ENCODE results near the gene ZNF511. TPM values are rescaled to one million over a fixed set of nuclear protein-coding genes. Genes with fewer than 3 reads are reported as not detected.
"Not testable (repeated sequence)": the region's sequence is repeated elsewhere in the genome, so short reads cannot be mapped to it uniquely, and the experiment has no call there.

ZNF511 gene
- total RNA-seq, 1 experiment from 2014 or later = 44.7 TPM

DNA sequence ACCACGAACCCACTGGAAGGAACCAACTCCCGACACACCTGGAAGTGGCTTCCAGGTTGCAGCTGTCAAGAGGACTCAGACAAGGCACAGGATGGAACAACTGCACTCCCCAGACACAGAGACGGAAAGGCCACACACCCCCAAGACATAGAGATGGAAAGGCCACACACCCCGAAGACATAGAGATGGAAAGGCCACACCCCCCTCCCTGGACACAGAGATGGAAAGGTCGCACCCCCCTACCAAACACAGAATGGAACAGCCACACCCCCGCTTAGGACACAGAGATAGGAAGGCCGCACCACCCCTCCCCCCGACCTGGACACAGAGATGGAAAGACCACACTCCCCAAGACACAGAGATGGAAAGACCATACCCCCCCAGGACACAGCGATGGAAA lies 7.6 kb downstream of the ZNF511 start:
- TF ChIP-seq, protein P1, sequence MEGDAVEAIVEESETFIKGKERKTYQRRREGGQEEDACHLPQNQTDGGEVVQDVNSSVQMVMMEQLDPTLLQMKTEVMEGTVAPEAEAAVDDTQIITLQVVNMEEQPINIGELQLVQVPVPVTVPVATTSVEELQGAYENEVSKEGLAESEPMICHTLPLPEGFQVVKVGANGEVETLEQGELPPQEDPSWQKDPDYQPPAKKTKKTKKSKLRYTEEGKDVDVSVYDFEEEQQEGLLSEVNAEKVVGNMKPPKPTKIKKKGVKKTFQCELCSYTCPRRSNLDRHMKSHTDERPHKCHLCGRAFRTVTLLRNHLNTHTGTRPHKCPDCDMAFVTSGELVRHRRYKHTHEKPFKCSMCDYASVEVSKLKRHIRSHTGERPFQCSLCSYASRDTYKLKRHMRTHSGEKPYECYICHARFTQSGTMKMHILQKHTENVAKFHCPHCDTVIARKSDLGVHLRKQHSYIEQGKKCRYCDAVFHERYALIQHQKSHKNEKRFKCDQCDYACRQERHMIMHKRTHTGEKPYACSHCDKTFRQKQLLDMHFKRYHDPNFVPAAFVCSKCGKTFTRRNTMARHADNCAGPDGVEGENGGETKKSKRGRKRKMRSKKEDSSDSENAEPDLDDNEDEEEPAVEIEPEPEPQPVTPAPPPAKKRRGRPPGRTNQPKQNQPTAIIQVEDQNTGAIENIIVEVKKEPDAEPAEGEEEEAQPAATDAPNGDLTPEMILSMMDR (conservative IDR thresholded peaks at IDR 0.05) = no peak
- no peak for TF ChIP-seq EZH2 (IDR thresholded peaks at IDR 0.05; ENCODE audit: low read depth)
- ChIA-PET POLR2A (ENCODE audit: unreplicated experiment) (no interaction called here), CTCF (no interaction called here)
- Histone ChIP-seq H3F3A (ENCODE audit: insufficient read depth, low read depth) (no peaks in the 10 kb centered on the region), H3K27ac (no peak overlapping the region), H3K27me3 (ENCODE audit: insufficient read depth, low read depth) (no peaks in the 10 kb centered on the region), H3K9me2 (ENCODE audit: insufficient read depth) (no peaks in the 10 kb centered on the region), H3K4me1 (replicated peaks; ENCODE audit: insufficient read depth) (no peaks in the 10 kb centered on the region), H3K4me2 (no peak overlapping the region), H3K36me3 (ENCODE audit: low read depth) (no peaks in the 10 kb centered on the region), H3K79me2 (ENCODE audit: low read depth) (no peaks in the 10 kb centered on the region), H3K4me3 (no peak overlapping the region), H2AFZ (no peak overlapping the region), H4K20me1 (ENCODE audit: insufficient read depth) (no peaks in the 10 kb centered on the region), H3K9me3 (ENCODE audit: insufficient read depth, low read depth) (no peaks in the 10 kb centered on the region)
- BruUV-seq (replicated peaks) = no TSS peak
- DNase-seq = no peak
- intact Hi-C loops (cut with micrococcal nuclease; ENCODE audit: unreplicated experiment) = no loop called here

DNA sequence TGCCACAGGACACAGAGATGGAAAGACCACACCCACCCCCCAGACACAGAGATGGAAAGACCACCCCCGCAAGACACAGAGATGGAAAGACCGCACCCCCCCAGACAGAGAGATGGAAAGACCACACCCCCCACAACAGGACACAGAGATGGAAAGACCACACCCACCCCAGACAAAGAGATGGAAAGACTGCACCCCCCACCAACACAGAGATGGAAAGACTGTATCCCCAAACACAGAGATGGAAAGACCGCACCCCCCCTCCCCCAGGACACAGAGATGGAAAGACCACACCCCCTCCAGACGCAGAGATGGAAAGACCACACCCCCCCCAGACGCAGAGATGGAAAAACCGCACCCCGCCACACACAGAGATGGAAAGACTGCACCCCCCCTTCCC lies 8.0 kb downstream of the ZNF511 start:
- Histone ChIP-seq H3K9me2 (ENCODE audit: insufficient read depth) (no peaks in the 10 kb centered on the region), H3K36me3 (ENCODE audit: low read depth) (no peaks in the 10 kb centered on the region), H3K4me2 (no peak overlapping the region), H3K4me3 (no peak overlapping the region), H3K79me2 (ENCODE audit: low read depth) (no peaks in the 10 kb centered on the region), H2AFZ (no peak overlapping the region), H3K4me1 (replicated peaks; ENCODE audit: insufficient read depth) (no peaks in the 10 kb centered on the region), H4K20me1 (ENCODE audit: insufficient read depth) (no peaks in the 10 kb centered on the region), H3K27me3 (ENCODE audit: insufficient read depth, low read depth) (no peaks in the 10 kb centered on the region), H3K27ac (no peak overlapping the region), H3F3A (ENCODE audit: insufficient read depth, low read depth) (no peaks in the 10 kb centered on the region), H3K9me3 (ENCODE audit: insufficient read depth, low read depth) (no peaks in the 10 kb centered on the region)
- TF ChIP-seq, protein P1 (conservative IDR thresholded peaks at IDR 0.05) = no peak
- no peak for TF ChIP-seq EZH2 (IDR thresholded peaks at IDR 0.05; ENCODE audit: low read depth)
- BruUV-seq (replicated peaks) = no TSS peak
- no peak for DNase-seq
- intact Hi-C loops (cut with micrococcal nuclease; ENCODE audit: unreplicated experiment) = no loop called here
- CTCF ChIA-PET = no interaction called here
- POLR2A ChIA-PET (ENCODE audit: unreplicated experiment) = no interaction called here

DNA sequence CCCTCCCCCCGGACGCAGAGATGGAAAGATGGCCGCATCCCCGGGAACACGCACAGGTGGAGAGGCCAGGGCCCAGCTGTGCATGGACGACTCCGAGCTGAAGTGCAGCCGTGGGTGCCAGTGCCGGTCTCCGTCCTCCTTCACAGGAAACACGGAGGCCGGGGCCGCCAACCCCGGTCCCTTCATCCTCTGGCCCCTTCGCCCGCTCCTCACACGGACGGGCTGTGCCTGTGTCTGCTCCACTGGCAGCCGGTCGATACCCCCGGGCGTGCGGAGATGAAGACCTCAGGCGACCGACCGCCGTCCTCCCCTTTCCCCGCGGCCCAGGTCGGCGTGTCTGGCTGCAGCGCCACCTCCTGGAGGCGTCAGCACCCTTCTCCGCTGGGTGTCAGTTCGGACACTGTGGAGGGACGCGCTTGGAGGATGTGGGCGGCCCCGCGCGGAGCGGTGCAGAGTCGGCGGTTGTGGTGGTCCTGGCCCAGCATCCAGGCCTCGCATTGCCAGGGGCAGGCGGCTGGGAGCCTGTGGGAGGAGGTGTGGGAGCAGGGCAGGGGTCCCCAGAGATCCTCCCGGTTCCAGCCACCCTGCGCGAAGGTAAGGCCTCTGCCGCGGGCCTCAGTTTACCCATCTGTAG lies 9.9 kb downstream of the ZNF511 start:
- peak in 1 of 2 experiments; percentile 56 for DNase-seq
- H3K79me2 ChIP-seq (ENCODE audit: low read depth) = no peaks in the 10 kb centered on the region
- BruUV-seq (replicated peaks) = no TSS peak
- TF ChIP-seq, protein P1 (conservative IDR thresholded peaks at IDR 0.05) = peak; percentile 64
- no peak for TF ChIP-seq EZH2 (IDR thresholded peaks at IDR 0.05; ENCODE audit: low read depth)
- H4K20me1 ChIP-seq (ENCODE audit: insufficient read depth) = no peaks in the 10 kb centered on the region
- no peaks in the 10 kb centered on the region for H3K9me2 ChIP-seq (ENCODE audit: insufficient read depth)
- peak overlapping the region; percentile 58 for H3K4me2 ChIP-seq
- no peak overlapping the region for H2AFZ ChIP-seq
- no peaks in the 10 kb centered on the region for H3K27me3 ChIP-seq (ENCODE audit: insufficient read depth, low read depth)
- ChIA-PET CTCF (no interaction called here), POLR2A (ENCODE audit: unreplicated experiment) (interaction anchor here (0.6 kb wide), 1 partner anchor 303 kb away, joined by 3 read pairs; no protein-coding TSS in a partner anchor)
- no peak overlapping the region for H3K27ac ChIP-seq
- no peaks in the 10 kb centered on the region for H3K4me1 ChIP-seq (replicated peaks; ENCODE audit: insufficient read depth)
- H3K4me3 ChIP-seq = peak overlapping the region; percentile 26; the same call in 1 of the 2 replicates
- no peaks in the 10 kb centered on the region for H3K9me3 ChIP-seq (ENCODE audit: insufficient read depth, low read depth)
- H3F3A ChIP-seq (ENCODE audit: insufficient read depth, low read depth) = no peaks in the 10 kb centered on the region
- H3K36me3 ChIP-seq (ENCODE audit: low read depth) = no peaks in the 10 kb centered on the region
- intact Hi-C loops (cut with micrococcal nuclease; ENCODE audit: unreplicated experiment) = no loop called here

DNA sequence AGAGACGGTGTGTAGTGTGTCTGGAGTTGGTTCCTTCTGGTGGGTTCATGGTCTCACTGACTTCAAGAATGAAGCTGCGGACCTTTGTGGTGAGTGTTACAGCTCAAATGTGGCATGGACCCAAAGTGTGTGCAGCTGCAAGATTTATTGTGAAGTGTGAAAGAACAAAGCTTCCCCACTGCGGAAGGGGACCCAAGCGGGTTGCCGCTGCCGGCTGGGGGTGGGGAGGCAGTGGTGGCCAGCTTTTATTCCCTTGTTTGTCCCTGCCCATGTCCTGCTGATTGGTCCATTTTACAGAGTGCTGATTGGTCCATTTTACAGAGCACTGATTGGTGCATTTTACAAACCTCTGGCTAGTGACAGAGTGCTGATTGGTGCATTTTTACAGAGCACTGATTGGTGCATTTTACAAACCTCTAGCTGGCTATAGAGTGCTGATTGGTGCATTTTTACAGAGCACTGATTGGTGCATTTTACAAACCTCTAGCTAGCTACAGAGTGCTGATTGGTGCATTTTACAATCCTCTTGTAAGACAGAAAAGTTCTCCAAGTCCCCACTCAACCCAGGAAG lies 12.2 kb downstream of the ZNF511 start:
- H3K27ac ChIP-seq; BruUV-seq (replicated peaks); DNase-seq; H3K36me3 ChIP-seq (ENCODE audit: low read depth); H3K9me2 ChIP-seq (ENCODE audit: insufficient read depth); H3K4me1 ChIP-seq (replicated peaks; ENCODE audit: insufficient read depth); H3K9me3 ChIP-seq (ENCODE audit: insufficient read depth, low read depth); CTCF ChIA-PET; H2AFZ ChIP-seq; H3K27me3 ChIP-seq (ENCODE audit: insufficient read depth, low read depth); H3K4me2 ChIP-seq; H3K4me3 ChIP-seq; H3F3A ChIP-seq (ENCODE audit: insufficient read depth, low read depth); H4K20me1 ChIP-seq (ENCODE audit: insufficient read depth); POLR2A ChIA-PET (ENCODE audit: unreplicated experiment); H3K79me2 ChIP-seq (ENCODE audit: low read depth): not testable (repeated sequence)
- intact Hi-C loops (cut with micrococcal nuclease; ENCODE audit: unreplicated experiment) = loop anchor here (10.0 kb wide), 3 partner anchors 74 to 416 kb away; partner anchors contain the start of genes CYP2E1 and MTG1

DNA sequence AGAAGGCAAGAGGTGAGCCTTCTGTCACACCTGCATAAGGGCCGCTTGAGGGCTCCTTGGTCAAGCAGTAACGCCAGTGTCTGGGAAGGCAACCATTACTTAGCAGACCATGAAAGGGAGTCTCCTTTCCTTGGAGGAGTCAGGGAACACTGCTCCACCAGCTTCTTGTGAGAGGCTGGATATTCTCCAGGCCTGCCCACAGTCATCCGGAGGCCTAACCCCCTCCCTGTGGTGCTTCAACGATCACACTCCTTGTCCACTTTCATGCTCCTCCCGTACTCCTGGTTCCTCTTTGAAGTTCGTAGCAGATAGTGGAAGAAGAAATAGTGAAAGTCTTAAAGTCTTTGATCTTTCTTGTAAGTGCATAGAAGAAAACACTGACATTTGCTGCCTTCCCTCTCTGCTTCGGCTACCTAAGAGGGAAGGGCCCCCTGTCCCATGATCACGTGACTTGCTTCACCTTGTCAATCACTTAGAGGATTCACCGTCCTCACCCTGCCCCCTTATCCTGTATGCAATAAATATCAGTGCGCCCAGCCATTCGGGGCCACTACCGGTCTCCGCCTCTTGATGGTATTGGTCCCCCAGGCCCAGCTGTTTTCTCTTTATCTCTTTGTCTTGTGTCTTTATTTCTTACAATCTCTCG lies 13.5 kb downstream of the ZNF511 start:
- H3K9me3 ChIP-seq (ENCODE audit: insufficient read depth, low read depth); H3K4me1 ChIP-seq (replicated peaks; ENCODE audit: insufficient read depth); H3K4me3 ChIP-seq; POLR2A ChIA-PET (ENCODE audit: unreplicated experiment); H2AFZ ChIP-seq; H3K36me3 ChIP-seq (ENCODE audit: low read depth); H3K4me2 ChIP-seq; H3K79me2 ChIP-seq (ENCODE audit: low read depth); H3K9me2 ChIP-seq (ENCODE audit: insufficient read depth); H4K20me1 ChIP-seq (ENCODE audit: insufficient read depth); H3K27me3 ChIP-seq (ENCODE audit: insufficient read depth, low read depth); DNase-seq; BruUV-seq (replicated peaks); H3F3A ChIP-seq (ENCODE audit: insufficient read depth, low read depth); CTCF ChIA-PET; H3K27ac ChIP-seq: not testable (repeated sequence)
- intact Hi-C loops (cut with micrococcal nuclease; ENCODE audit: unreplicated experiment) = loop anchor here (10.0 kb wide), 3 partner anchors 73 to 417 kb away; partner anchors contain the start of genes CYP2E1 and MTG1
